Mammary epithelial cell (primary cell): ENCODE results near the gene DIS3L.

Experiments used
- CTCF ChIP-seq, 2 donors: IDR thresholded peaks in 1 of 2; conservative IDR thresholded peaks in 1 of 2; 2 replicates each; pipeline ENCODE4 v1.5.1; 2011 to 2012; ENCODE audit warnings: inconsistent platforms in 2 of 2, low read length in 2 of 2, mild to moderate bottlenecking in 2 of 2, control low read depth in 1 of 2, low read depth in 1 of 2; ENCODE audit not compliant: insufficient read depth in 1 of 2; ENCODE audit errors: extremely low read depth in 1 of 2
- EZH2 ChIP-seq: IDR thresholded peaks from 2 replicates; pipeline ENCODE4 v1.6.1; 2012; ENCODE audit warnings: low read length, inconsistent platforms, borderline replicate concordance

- TF ChIP-seq CTCF (conservative IDR thresholded peaks at IDR 0.05 in 1 of 2, IDR thresholded peaks at IDR 0.05 in 1 of 2; ENCODE audit: extremely low read depth in 1 of 2, insufficient read depth in 1 of 2, low read depth in 1 of 2, low read length in 2 of 2) (no peak), EZH2 (no peak)
Observed at GRCh38 chr15:66288551-66289185, 4.7 kb upstream of the DIS3L start.
